Measurements from ENCODE around the gene EXOSC10. TPM values are rescaled to one million over a fixed set of nuclear protein-coding genes. Genes with fewer than 3 reads are reported as not detected.

Gene EXOSC10
- polyA plus RNA-seq, 2 of the 4 experiments (the other 2 are of a cell fraction) = 45.4 to 76.9 TPM

DNA sequence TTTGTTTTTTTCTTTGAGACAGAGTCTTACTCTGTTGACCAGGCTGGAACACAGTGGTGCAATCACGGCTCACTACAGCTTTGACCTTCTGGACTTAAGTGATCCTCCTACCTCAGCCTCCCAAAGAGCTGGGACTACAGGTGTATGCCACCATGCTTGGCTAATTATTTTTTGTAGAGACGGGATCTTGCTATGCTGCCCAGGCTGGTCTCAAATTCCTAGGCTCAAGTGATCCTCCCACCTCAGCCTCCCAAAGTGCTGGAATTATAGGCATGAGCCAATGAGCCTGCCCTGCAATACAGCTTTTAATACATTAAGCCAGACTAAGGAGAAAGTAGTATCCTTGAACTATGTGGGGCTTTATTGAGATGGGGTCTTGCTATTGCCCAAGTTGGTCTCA lies 16.6 kb upstream of the EXOSC10 start:
- WGBS (ENCODE audit: missing lambda C conversion rate) = 97% methylated on average over 2 of the region's 2 CpGs
- Histone ChIP-seq H3K9me3 (no peaks in the 10 kb centered on the region), H3K4me1 (no peaks in the 10 kb centered on the region), H3K4me3 (no peak overlapping the region), H3K4me2 (no peak overlapping the region), H3K27ac (no peak overlapping the region)
- ChIA-PET POLR2A (no interaction called here), CTCF (interaction anchor here (0.8 kb wide), 1 partner anchor 46 kb away, joined by 3 read pairs; no protein-coding TSS in a partner anchor)
- ATAC-seq (no peak), FAIRE-seq (no peak), DNase-seq (ENCODE audit: low read depth in 1 of 2, low spot score in 1 of 2) (no peak)
- no peak for TF ChIP-seq FOSB (CRISPR knock-in tag; IDR thresholded peaks at IDR 0.05)
- TF ChIP-seq EHMT2 (IDR thresholded peaks at IDR 0.05; ENCODE audit: low read depth) = no peak
- TF ChIP-seq PHF8 (IDR thresholded peaks at IDR 0.05; ENCODE audit: borderline replicate concordance, low read depth) = no peak
- no peak for TF ChIP-seq HEYL (CRISPR knock-in tag; IDR thresholded peaks at IDR 0.05)
- TF ChIP-seq JUNB (IDR thresholded peaks at IDR 0.05) = no peak
- TF ChIP-seq, protein P1, sequence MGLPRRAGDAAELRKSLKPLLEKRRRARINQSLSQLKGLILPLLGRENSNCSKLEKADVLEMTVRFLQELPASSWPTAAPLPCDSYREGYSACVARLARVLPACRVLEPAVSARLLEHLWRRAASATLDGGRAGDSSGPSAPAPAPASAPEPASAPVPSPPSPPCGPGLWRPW (IDR thresholded peaks at IDR 0.05) = no peak
- TF ChIP-seq RCOR1 (IDR thresholded peaks at IDR 0.05; ENCODE audit: low read depth, low read length) = no peak
- TF ChIP-seq POLR2AphosphoS2 (conservative IDR thresholded peaks at IDR 0.05; ENCODE audit: low read length) = no peak
- TF ChIP-seq HOXB5 (CRISPR knock-in tag; IDR thresholded peaks at IDR 0.05) = no peak
- TF ChIP-seq, protein P2, sequence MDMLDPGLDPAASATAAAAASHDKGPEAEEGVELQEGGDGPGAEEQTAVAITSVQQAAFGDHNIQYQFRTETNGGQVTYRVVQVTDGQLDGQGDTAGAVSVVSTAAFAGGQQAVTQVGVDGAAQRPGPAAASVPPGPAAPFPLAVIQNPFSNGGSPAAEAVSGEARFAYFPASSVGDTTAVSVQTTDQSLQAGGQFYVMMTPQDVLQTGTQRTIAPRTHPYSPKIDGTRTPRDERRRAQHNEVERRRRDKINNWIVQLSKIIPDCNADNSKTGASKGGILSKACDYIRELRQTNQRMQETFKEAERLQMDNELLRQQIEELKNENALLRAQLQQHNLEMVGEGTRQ (IDR thresholded peaks at IDR 0.05) = no peak
- TF ChIP-seq, protein P3, sequence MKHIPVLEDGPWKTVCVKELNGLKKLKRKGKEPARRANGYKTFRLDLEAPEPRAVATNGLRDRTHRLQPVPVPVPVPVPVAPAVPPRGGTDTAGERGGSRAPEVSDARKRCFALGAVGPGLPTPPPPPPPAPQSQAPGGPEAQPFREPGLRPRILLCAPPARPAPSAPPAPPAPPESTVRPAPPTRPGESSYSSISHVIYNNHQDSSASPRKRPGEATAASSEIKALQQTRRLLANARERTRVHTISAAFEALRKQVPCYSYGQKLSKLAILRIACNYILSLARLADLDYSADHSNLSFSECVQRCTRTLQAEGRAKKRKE (CRISPR knock-in tag; IDR thresholded peaks at IDR 0.05; ENCODE audit: low read depth) = no peak
- no peak for TF ChIP-seq RFX5 (IDR thresholded peaks at IDR 0.05)
- no peak for TF ChIP-seq SMC3 (IDR thresholded peaks at IDR 0.05)
- no peak for TF ChIP-seq FOSL2 (IDR thresholded peaks at IDR 0.05)
- no peak for TF ChIP-seq FOSL2 (CRISPR knock-in tag; IDR thresholded peaks at IDR 0.05)
- no peak for TF ChIP-seq EP300 (IDR thresholded peaks at IDR 0.05)
- TF ChIP-seq, protein P4, sequence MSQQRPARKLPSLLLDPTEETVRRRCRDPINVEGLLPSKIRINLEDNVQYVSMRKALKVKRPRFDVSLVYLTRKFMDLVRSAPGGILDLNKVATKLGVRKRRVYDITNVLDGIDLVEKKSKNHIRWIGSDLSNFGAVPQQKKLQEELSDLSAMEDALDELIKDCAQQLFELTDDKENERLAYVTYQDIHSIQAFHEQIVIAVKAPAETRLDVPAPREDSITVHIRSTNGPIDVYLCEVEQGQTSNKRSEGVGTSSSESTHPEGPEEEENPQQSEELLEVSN (IDR thresholded peaks at IDR 0.05; ENCODE audit: borderline replicate concordance, low read depth) = no peak
- TF ChIP-seq GATA3 (IDR thresholded peaks at IDR 0.05; ENCODE audit: borderline replicate concordance) = no peak
- no peak for TF ChIP-seq KDM5A (IDR thresholded peaks at IDR 0.05)
- no peak for TF ChIP-seq EHF (CRISPR knock-in tag; IDR thresholded peaks at IDR 0.05)

DNA sequence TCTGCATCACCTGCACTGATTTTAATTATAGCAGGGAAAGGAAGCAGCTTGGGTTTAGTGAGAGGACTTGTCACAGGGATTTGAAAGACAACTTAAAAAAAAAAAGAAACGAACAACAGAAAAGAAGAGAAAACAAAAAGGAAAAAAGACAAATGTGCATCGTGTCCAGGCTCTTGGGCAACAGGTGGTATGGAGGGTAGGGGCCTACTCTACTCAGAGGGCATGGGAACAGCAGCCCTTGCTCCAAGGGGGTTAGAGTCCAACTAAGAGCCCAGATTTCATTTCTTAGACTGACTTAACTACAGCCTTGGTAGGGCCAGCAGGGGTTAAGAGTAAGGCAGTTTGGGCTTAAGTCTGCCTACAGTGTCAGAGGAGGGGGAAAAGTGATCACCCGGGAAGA lies 15.3 kb upstream of the EXOSC10 start:
- CTCF ChIA-PET = no interaction called here
- POLR2A ChIA-PET = no interaction called here
- DNase-seq (ENCODE audit: low read depth in 1 of 2, low spot score in 1 of 2) = no peak
- 89% methylated on average over 3 of the region's 3 CpGs for WGBS (ENCODE audit: missing lambda C conversion rate)
- no peak for ATAC-seq
- no peak overlapping the region for H3K4me2 ChIP-seq
- no peak for FAIRE-seq
- H3K27ac ChIP-seq = no peak overlapping the region
- no peak overlapping the region for H3K4me3 ChIP-seq
- TF ChIP-seq, protein P2 (IDR thresholded peaks at IDR 0.05) = no peak
- TF ChIP-seq, protein P5, sequence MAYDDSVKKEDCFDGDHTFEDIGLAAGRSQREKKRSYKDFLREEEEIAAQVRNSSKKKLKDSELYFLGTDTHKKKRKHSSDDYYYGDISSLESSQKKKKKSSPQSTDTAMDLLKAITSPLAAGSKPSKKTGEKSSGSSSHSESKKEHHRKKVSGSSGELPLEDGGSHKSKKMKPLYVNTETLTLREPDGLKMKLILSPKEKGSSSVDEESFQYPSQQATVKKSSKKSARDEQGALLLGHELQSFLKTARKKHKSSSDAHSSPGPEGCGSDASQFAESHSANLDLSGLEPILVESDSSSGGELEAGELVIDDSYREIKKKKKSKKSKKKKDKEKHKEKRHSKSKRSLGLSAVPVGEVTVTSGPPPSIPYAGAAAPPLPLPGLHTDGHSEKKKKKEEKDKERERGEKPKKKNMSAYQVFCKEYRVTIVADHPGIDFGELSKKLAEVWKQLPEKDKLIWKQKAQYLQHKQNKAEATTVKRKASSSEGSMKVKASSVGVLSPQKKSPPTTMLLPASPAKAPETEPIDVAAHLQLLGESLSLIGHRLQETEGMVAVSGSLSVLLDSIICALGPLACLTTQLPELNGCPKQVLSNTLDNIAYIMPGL (CRISPR knock-in tag; IDR thresholded peaks at IDR 0.05; ENCODE audit: borderline replicate concordance) = no peak
- no peaks in the 10 kb centered on the region for H3K9me3 ChIP-seq
- no peaks in the 10 kb centered on the region for H3K4me1 ChIP-seq

All from A549 (cell line).